H1 (cell line): ENCODE measurements around the gene CUEDC2. TPM values are rescaled to one million over a fixed set of nuclear protein-coding genes. Genes with fewer than 3 reads are reported as not detected.

Experiments used
- ATF3 ChIP-seq: IDR thresholded peaks from 2 replicates; pipeline ENCODE4 v1.6.1; 2011; ENCODE audit warnings: low read depth, mild to moderate bottlenecking, low read length; ENCODE audit not compliant: insufficient read depth
- GTF2F1 ChIP-seq: IDR thresholded peaks from 2 replicates; pipeline ENCODE4 v1.6.1; 2012; ENCODE audit warnings: low read depth, low read length, improper control_type of control experiment, borderline replicate concordance
- JUND ChIP-seq: IDR thresholded peaks from 2 replicates; pipeline ENCODE4 v1.6.1; 2011; ENCODE audit warnings: mild to moderate bottlenecking, improper control_type of control experiment, low read length
- RXRA ChIP-seq: IDR thresholded peaks from 2 replicates; pipeline ENCODE4 v1.6.1; 2011; ENCODE audit warnings: low read depth, mild to moderate bottlenecking, low read length, moderate library complexity; ENCODE audit not compliant: insufficient read depth
- USF2 ChIP-seq: IDR thresholded peaks from 2 replicates; pipeline ENCODE4 v1.6.1; 2011; ENCODE audit warnings: low read length, improper control_type of control experiment
- polyA plus RNA-seq, 7 experiments: library from polyadenylated mRNA; depleted of rRNA in 3 of 7; stranded (reverse) in 5 of 7; unstranded in 2 of 7; fragments of >200 nt in 5 of 7; fragments of 200-250 nt in 2 of 7; gene quantifications; 1 replicate in 5 of 7; 2 replicates in 1 of 7; 4 replicates in 1 of 7; pipeline versions ENCODE4 v1.2.1 to v1.2.3, GENCODE V29; 2011 to 2013; ENCODE audit warnings: missing spikeins in 2 of 7, mixed read lengths in 2 of 7
- total RNA-seq: library from RNA; stranded (reverse); fragmentation: NEBNext Ultra II Directional; extraction: Animal tissue kit (Norgen Biotek cat#: 25700); gene quantifications from 2 replicates; pipeline ENCODE4 v1.2.1, GENCODE V29; 2021

CUEDC2 gene
- total and polyA plus RNA-seq, 2 of the 8 experiments (the other 6 are each of a cell fraction or from before 2014, with no cell fraction given) = 41.7 to 55.2 TPM

GRCh38 chr10:102463983-102464382 lies 31.6 kb upstream of the CUEDC2 start (continued):
- no peak for TF ChIP-seq JUND
- no peak for TF ChIP-seq GTF2F1
- TF ChIP-seq ATF3 = no peak
- TF ChIP-seq USF2 = no peak
- TF ChIP-seq RXRA = no peak
